GM12801 (cell line): ENCODE measurements around the gene ZMYND11.

Experiments
- CTCF ChIP-seq: IDR thresholded peaks from one replicate; pipeline ENCODE4 v1.5.1; 2011; ENCODE audit warnings: control low read depth; ENCODE audit not compliant: insufficient read length; ENCODE audit errors: extremely low read depth

Gene ZMYND11

GRCh38 chr10:282294-283139, 147.3 kb downstream of the ZMYND11 start:
- no peak for TF ChIP-seq CTCF

GRCh38 chr10:283140-283479, 147.9 kb downstream of the ZMYND11 start:
- TF ChIP-seq CTCF, result no peak

GRCh38 chr10:283916-284356, 148.7 kb downstream of the ZMYND11 start:
- TF ChIP-seq CTCF, result no peak

GRCh38 chr10:285216-285615, 150.0 kb downstream of the ZMYND11 start:
- no peak for TF ChIP-seq CTCF

GRCh38 chr10:287026-287709, 151.9 kb downstream of the ZMYND11 start:
- TF ChIP-seq CTCF, result no peak

- TF ChIP-seq CTCF, result no peak
Observed at GRCh38 chr10:287814-288213, 152.6 kb downstream of the ZMYND11 start.

- TF ChIP-seq CTCF, result no peak
Observed at GRCh38 chr10:288316-289200, 153.3 kb downstream of the ZMYND11 start.
